HEK293T (cell line): Measurements from ENCODE around the gene NPEPPS.

Experiments
- BHLHE40 ChIP-seq: fragments of 450-650 bp; IDR thresholded peaks from 2 replicates; pipeline ENCODE4 v1.6.1; 2016; ENCODE audit warnings: mild to moderate bottlenecking, moderate library complexity, borderline replicate concordance
- FOXA1 ChIP-seq: fragments of 450-650 bp; IDR thresholded peaks from 2 replicates; pipeline ENCODE4 v1.6.1; 2016; ENCODE audit warnings: mild to moderate bottlenecking
- FOXK2 ChIP-seq: fragments of 450-650 bp; IDR thresholded peaks from 2 replicates; pipeline ENCODE4 v1.6.1; 2016; ENCODE audit warnings: mild to moderate bottlenecking
- FOXM1 ChIP-seq: fragments of 450-650 bp; IDR thresholded peaks from 2 replicates; pipeline ENCODE4 v1.6.1; 2017; ENCODE audit warnings: mild to moderate bottlenecking, borderline replicate concordance
- HDGF ChIP-seq: fragments of 450-650 bp; IDR thresholded peaks from 2 replicates; pipeline ENCODE4 v1.6.1; 2017; ENCODE audit warnings: antibody characterized with exemption, borderline replicate concordance
- LEF1 ChIP-seq: fragments of 450-650 bp; IDR thresholded peaks from 2 replicates; pipeline ENCODE4 v1.6.1; 2017; ENCODE audit warnings: mild to moderate bottlenecking, borderline replicate concordance
- SP1 ChIP-seq: fragments of 450-650 bp; IDR thresholded peaks from 2 replicates; pipeline ENCODE4 v1.6.1; 2017
- SUZ12 ChIP-seq: fragments of 450-650 bp; IDR thresholded peaks from 2 replicates; pipeline ENCODE4 v1.6.1; 2016; ENCODE audit warnings: mild to moderate bottlenecking
- TARDBP ChIP-seq: fragments of 450-650 bp; IDR thresholded peaks from 2 replicates; pipeline ENCODE4 v1.6.1; 2016
- ZNF384 ChIP-seq: fragments of 450-650 bp; IDR thresholded peaks from 2 replicates; pipeline ENCODE4 v1.6.1; 2016
- TF ChIP-seq, protein P1 (sequence below): fragments of 450-650 bp; IDR thresholded peaks from 2 replicates; pipeline ENCODE4 v1.6.1; 2016

DNA sequence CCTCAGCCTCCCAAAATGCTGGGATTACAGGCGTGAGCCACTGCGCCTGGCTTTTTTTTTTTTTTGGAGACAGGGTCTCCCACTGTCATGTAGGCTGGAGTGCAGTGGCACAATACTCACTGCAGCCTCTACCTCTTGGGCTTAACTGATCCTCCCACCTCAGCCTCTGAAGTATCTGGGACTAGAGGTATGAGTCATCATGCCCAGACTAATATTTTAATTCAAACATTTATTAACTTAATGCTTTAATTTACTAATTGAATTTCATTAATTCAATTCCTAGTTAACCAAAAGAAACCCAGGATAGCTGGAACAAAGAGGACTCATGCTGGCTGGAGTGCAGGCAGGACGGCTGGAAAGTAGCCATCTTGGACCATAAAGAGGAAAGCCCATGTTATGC lies 104.8 kb downstream of the NPEPPS start:
- TF ChIP-seq ZNF384 (no peak), FOXK2 (no peak), SUZ12 (no peak), HDGF (no peak), FOXM1 (no peak), SP1 (no peak), BHLHE40 (no peak), LEF1 (no peak), FOXA1 (no peak), TARDBP (no peak)
- TF ChIP-seq, protein P1, sequence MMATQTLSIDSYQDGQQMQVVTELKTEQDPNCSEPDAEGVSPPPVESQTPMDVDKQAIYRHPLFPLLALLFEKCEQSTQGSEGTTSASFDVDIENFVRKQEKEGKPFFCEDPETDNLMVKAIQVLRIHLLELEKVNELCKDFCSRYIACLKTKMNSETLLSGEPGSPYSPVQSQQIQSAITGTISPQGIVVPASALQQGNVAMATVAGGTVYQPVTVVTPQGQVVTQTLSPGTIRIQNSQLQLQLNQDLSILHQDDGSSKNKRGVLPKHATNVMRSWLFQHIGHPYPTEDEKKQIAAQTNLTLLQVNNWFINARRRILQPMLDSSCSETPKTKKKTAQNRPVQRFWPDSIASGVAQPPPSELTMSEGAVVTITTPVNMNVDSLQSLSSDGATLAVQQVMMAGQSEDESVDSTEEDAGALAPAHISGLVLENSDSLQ, result no peak
